Calu3 (cell line): ENCODE measurements around the gene MAP10. TPM values are rescaled to one million over a fixed set of nuclear protein-coding genes. Genes with fewer than 3 reads are reported as not detected.

Experiments
- BruUV-seq: library from RNA; stranded (reverse); fragments of 400-500 nt; replicated peaks from 2 replicates; lab custom pipeline; 2021; lab: Mats Ljungman, UMichigan
- CTCF ChIA-PET: fragments of 300-600 bp; sonication (Branson Sonifier 250); formaldehyde crosslinking; loops from one replicate; lab custom pipeline; 2022; ENCODE audit warnings: antibody characterized with exemption; lab: Charles Lee
- DNase-seq: peaks from one replicate; pipeline ENCODE4 v3.0.0; 2022
- H3K27ac Mint-ChIP-seq: one replicate; pipeline ENCODE4 v1.8.0; 2022; ENCODE audit warnings: mixed read lengths; ENCODE audit not compliant: unreplicated experiment
- H3K27me3 Mint-ChIP-seq: one replicate; pipeline ENCODE4 v1.8.0; 2022; ENCODE audit warnings: mixed read lengths; ENCODE audit not compliant: unreplicated experiment
- H3K36me3 Mint-ChIP-seq: one replicate; pipeline ENCODE4 v1.8.0; 2022; ENCODE audit warnings: mild to moderate bottlenecking, moderate library complexity, mixed read lengths; ENCODE audit not compliant: insufficient read depth, unreplicated experiment
- H3K4me1 Mint-ChIP-seq: one replicate; pipeline ENCODE4 v1.8.0; 2022; ENCODE audit warnings: mild to moderate bottlenecking, low read depth, mixed read lengths; ENCODE audit not compliant: unreplicated experiment
- H3K4me3 Mint-ChIP-seq: one replicate; pipeline ENCODE4 v1.8.0; 2022; ENCODE audit warnings: mild to moderate bottlenecking, low read depth, moderate library complexity, mixed read lengths; ENCODE audit not compliant: unreplicated experiment
- H3K9me3 Mint-ChIP-seq: one replicate; pipeline ENCODE4 v1.8.0; 2022; ENCODE audit warnings: low read depth, mixed read lengths; ENCODE audit not compliant: unreplicated experiment
- intact Hi-C: fragments of 100-400 bp; cut with micrococcal nuclease; formaldehyde crosslinking; loops from one replicate; pipeline ENCODE4 v1.10.0; 2022; ENCODE audit not compliant: unreplicated experiment
- total RNA-seq: library from RNA; stranded (reverse); gene quantifications from 2 replicates; pipeline ENCODE4 v1.2.3, GENCODE V29; 2022
- TF ChIP-seq, protein P1 (sequence below): fragments of 200-600 bp; IDR thresholded peaks from one replicate; pipeline ENCODE4 v1.8.0; 2022; ENCODE audit warnings: antibody characterized with exemption; ENCODE audit not compliant: unreplicated experiment

MAP10 gene
- total RNA-seq, 1 experiment from 2014 or later: 1.5 TPM

GRCh38 chr1:232797856-232798510 is 7.2 kb upstream of the MAP10 start:
- no TSS peak for BruUV-seq
- Mint-ChIP-seq H3K36me3 (no peaks in the 10 kb centered on the region), H3K27ac (no peak overlapping the region), H3K9me3 (no peaks in the 10 kb centered on the region), H3K4me3 (no peak overlapping the region), H3K27me3 (no peaks in the 10 kb centered on the region), H3K4me1 (peaks cover 9% of the 10 kb centered on the region)
- DNase-seq: no peak
- intact Hi-C loops: no loop called here
- CTCF ChIA-PET: no interaction called here
- TF ChIP-seq, protein P1, sequence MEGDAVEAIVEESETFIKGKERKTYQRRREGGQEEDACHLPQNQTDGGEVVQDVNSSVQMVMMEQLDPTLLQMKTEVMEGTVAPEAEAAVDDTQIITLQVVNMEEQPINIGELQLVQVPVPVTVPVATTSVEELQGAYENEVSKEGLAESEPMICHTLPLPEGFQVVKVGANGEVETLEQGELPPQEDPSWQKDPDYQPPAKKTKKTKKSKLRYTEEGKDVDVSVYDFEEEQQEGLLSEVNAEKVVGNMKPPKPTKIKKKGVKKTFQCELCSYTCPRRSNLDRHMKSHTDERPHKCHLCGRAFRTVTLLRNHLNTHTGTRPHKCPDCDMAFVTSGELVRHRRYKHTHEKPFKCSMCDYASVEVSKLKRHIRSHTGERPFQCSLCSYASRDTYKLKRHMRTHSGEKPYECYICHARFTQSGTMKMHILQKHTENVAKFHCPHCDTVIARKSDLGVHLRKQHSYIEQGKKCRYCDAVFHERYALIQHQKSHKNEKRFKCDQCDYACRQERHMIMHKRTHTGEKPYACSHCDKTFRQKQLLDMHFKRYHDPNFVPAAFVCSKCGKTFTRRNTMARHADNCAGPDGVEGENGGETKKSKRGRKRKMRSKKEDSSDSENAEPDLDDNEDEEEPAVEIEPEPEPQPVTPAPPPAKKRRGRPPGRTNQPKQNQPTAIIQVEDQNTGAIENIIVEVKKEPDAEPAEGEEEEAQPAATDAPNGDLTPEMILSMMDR: no peak

DNA sequence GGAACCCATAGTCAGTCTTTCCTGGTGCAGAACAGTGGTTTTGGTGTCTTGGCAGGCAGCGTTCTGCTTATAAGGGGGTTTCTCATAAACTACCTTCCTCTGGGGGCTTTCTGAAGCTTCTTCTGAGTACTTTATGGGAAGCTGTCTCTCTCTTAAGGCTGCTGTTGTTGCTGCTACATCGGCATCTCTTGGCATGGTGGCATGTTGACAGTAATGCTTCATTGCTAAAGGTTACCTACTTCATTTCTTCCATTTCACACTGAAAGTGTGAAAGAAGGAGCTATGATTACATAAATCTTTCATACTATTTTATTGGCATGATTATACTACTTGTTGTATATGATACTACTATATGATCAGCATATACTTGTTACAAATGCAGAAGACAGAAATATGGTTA is 6.3 kb upstream of the MAP10 start:
- CTCF ChIA-PET: no interaction called here
- peaks cover 1% of the 10 kb centered on the region for H3K4me1 Mint-ChIP-seq
- intact Hi-C loops: no loop called here

GRCh38 chr1:232806186-232806510 is 932 bp downstream of the MAP10 start:
- TF ChIP-seq, protein P1: no peak
- TSS peak; percentile 63 for BruUV-seq
- Mint-ChIP-seq H3K27ac (no peak overlapping the region), H3K4me3 (peak overlapping the region; percentile 77), H3K4me1 (peaks cover 18% of the 10 kb centered on the region), H3K27me3 (no peaks in the 10 kb centered on the region), H3K36me3 (peaks cover 16% of the 10 kb centered on the region), H3K9me3 (no peaks in the 10 kb centered on the region)
- intact Hi-C loops: loop anchor here (5.0 kb wide), 1 partner anchor 146 kb away; the partner anchor contains the start of gene NTPCR
- CTCF ChIA-PET: interaction anchor here (0.6 kb wide), 1 partner anchor 1006 kb away, joined by 3 read pairs; no protein-coding TSS in a partner anchor
- no peak for DNase-seq

More for the DNA sequence above, 6.3 kb upstream of the MAP10 start:
- no peaks in the 10 kb centered on the region for H3K36me3 Mint-ChIP-seq
- H3K27ac Mint-ChIP-seq: no peak overlapping the region
- TF ChIP-seq, protein P1: no peak
- no peaks in the 10 kb centered on the region for H3K9me3 Mint-ChIP-seq
- no TSS peak for BruUV-seq
- no peaks in the 10 kb centered on the region for H3K27me3 Mint-ChIP-seq
- DNase-seq: no peak
- no peak overlapping the region for H3K4me3 Mint-ChIP-seq

GRCh38 chr1:232810856-232811255 is 5.6 kb downstream of the MAP10 start:
- intact Hi-C loops: no loop called here
- CTCF ChIA-PET: no interaction called here
- Mint-ChIP-seq H3K27ac (no peak overlapping the region), H3K4me3 (no peak overlapping the region), H3K27me3 (no peaks in the 10 kb centered on the region), H3K4me1 (peaks cover 12% of the 10 kb centered on the region), H3K9me3 (no peaks in the 10 kb centered on the region), H3K36me3 (peaks cover under 1% of the 10 kb centered on the region)
- BruUV-seq: no TSS peak
- DNase-seq: no peak
- TF ChIP-seq, protein P1: no peak
